Kidney (tissue), 14 donors: ENCODE results near the gene ZBTB42. TPM values are rescaled to one million over a fixed set of nuclear protein-coding genes. Genes with fewer than 3 reads are reported as not detected.

Experiments used
- DNase-seq, 5 donors: peaks; one replicate each; pipeline ENCODE4 v3.0.0-alpha.2; 2013 to 2020
- FAIRE-seq: peaks from 2 replicates; lab custom pipeline; 2012; peaks lifted over from hg19 to GRCh38; lab: Jason Lieb, UNC
- H3K27ac ChIP-seq, 2 donors: one replicate each; pipeline ENCODE4 v1.7.0; 2013; ENCODE audit warnings: low read depth in 2 of 2, low read length in 2 of 2, inconsistent platforms in 1 of 2
- H3K27me3 ChIP-seq: one replicate; pipeline ENCODE4 v1.7.1; 2013; ENCODE audit warnings: low read length, inconsistent platforms; ENCODE audit not compliant: control insufficient read depth, insufficient read depth
- H3K36me3 ChIP-seq, 3 donors: one replicate each; pipeline versions ENCODE4 v1.7.0 to v1.7.1; 2013; ENCODE audit warnings: low read length in 3 of 3, control low read depth in 1 of 3, inconsistent platforms in 1 of 3; ENCODE audit not compliant: insufficient read depth in 3 of 3, control insufficient read depth in 2 of 3
- H3K4me1 ChIP-seq, 3 donors: one replicate each; pipeline versions ENCODE4 v1.7.0 to v1.7.1; 2013; ENCODE audit warnings: low read length in 3 of 3, inconsistent platforms in 1 of 3, low read depth in 1 of 3; ENCODE audit not compliant: control insufficient read depth in 2 of 3, insufficient read depth in 2 of 3
- H3K4me3 ChIP-seq, 3 donors: one replicate each; pipeline versions ENCODE4 v1.7.0 to v1.8.1; 2013; ENCODE audit warnings: low read length in 3 of 3, control low read depth in 1 of 3, inconsistent platforms in 1 of 3
- H3K9ac ChIP-seq, 3 donors: one replicate each; pipeline versions ENCODE4 v1.7.0 to v1.7.1; 2013; ENCODE audit warnings: low read length in 3 of 3, control low read depth in 1 of 3, inconsistent platforms in 1 of 3
- H3K9me3 ChIP-seq, 3 donors: one replicate each; pipeline versions ENCODE4 v1.7.0 to v1.7.1; 2013; ENCODE audit warnings: low read length in 3 of 3, control low read depth in 1 of 3, inconsistent platforms in 1 of 3; ENCODE audit not compliant: control insufficient read depth in 2 of 3, insufficient read depth in 1 of 3
- intact Hi-C: fragments of 100-400 bp; cut with DNase I; formaldehyde crosslinking; loops from one replicate; pipeline ENCODE4 v1.11.1; 2022
- polyA plus RNA-seq: library from polyadenylated mRNA; stranded (reverse); fragments of 350-450 nt; fragmentation: Illumina TruSeq; extraction: RNeasy Lipid Tissue Mini Kit (QIAGEN cat#74804); gene quantifications from one replicate; pipeline ENCODE4 v1.2.3, GENCODE V29; 2014; ENCODE audit warnings: low read depth, low replicate concordance; ENCODE audit not compliant: insufficient read depth
- total RNA-seq: library from RNA; stranded (reverse); fragmentation: NEBNext Ultra II Directional; extraction: Animal tissue kit (Norgen Biotek cat#: 25700); gene quantifications from one replicate; pipeline ENCODE4 v1.2.1, GENCODE V29; 2021
- TF ChIP-seq, protein P1 (sequence below): IDR thresholded peaks from 3 replicates; pipeline ENCODE4 v1.5.1; 2012; ENCODE audit warnings: mild to moderate bottlenecking, moderate library complexity, borderline replicate concordance; ENCODE audit not compliant: insufficient read depth; ENCODE audit errors: extremely low read depth
- donor health status: control.
- donor health status: control.
- donor health status: control.
- donor health status: control.
- donor health status: control.
- donor health status: DM: yes; HTN: yes; CAD: no.
- donor health status: Normal renal cell carcinoma (clear cell type).

Gene ZBTB42
- total and polyA plus RNA-seq, 2 donors from 2014 or later: 3.9 to 10.0 TPM

- TF ChIP-seq, protein P1, sequence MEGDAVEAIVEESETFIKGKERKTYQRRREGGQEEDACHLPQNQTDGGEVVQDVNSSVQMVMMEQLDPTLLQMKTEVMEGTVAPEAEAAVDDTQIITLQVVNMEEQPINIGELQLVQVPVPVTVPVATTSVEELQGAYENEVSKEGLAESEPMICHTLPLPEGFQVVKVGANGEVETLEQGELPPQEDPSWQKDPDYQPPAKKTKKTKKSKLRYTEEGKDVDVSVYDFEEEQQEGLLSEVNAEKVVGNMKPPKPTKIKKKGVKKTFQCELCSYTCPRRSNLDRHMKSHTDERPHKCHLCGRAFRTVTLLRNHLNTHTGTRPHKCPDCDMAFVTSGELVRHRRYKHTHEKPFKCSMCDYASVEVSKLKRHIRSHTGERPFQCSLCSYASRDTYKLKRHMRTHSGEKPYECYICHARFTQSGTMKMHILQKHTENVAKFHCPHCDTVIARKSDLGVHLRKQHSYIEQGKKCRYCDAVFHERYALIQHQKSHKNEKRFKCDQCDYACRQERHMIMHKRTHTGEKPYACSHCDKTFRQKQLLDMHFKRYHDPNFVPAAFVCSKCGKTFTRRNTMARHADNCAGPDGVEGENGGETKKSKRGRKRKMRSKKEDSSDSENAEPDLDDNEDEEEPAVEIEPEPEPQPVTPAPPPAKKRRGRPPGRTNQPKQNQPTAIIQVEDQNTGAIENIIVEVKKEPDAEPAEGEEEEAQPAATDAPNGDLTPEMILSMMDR: no peak
These were observed 14.8 kb upstream of the ZBTB42 start for GRCh38 chr14:104786091-104786586.

GRCh38 chr14:104786726-104787675, 13.9 kb upstream of the ZBTB42 start:
- no peaks in the 10 kb centered on the region for H3K9me3 ChIP-seq
- FAIRE-seq (no peak), DNase-seq (no peak)
- no peaks in the 10 kb centered on the region for H3K36me3 ChIP-seq
- H3K4me1 ChIP-seq: peaks cover 0 to 1% (median 0%) of the 10 kb centered on the region in 3 donors
- no peak overlapping the region for H3K9ac ChIP-seq
- no peaks in the 10 kb centered on the region for H3K27me3 ChIP-seq
- TF ChIP-seq, protein P1: no peak
- intact Hi-C loops: no loop called here
- no peak overlapping the region for H3K27ac ChIP-seq
- no peak overlapping the region for H3K4me3 ChIP-seq

More at GRCh38 chr14:104786091-104786586, 14.8 kb upstream of the ZBTB42 start:
- no peaks in the 10 kb centered on the region for H3K4me1 ChIP-seq
- DNase-seq: no peak
- intact Hi-C loops: no loop called here
- no peak overlapping the region for H3K9ac ChIP-seq
- H3K9me3 ChIP-seq: no peaks in the 10 kb centered on the region
- H3K36me3 ChIP-seq: no peaks in the 10 kb centered on the region
- H3K4me3 ChIP-seq: no peak overlapping the region
- FAIRE-seq: no peak
- H3K27ac ChIP-seq: no peak overlapping the region
- H3K27me3 ChIP-seq: no peaks in the 10 kb centered on the region

DNA sequence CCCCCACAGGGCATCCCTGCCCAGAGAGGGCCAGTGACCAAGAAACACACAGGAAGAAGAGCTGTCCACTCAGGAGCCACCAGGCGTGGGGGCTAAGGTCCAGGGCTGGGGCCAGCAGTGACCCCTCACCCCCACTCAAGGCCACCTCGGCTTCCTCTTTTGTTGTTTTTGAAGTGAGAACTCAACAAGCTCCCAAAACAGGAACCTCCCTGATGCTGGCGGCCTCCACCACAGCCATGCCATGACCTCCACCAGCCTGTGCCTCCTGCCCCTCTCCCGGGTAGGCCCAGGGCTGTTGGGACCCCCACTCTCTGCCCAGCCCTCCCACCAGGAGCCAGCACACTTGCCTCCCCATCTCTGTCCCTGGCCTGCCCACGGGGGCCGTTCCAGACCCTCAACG, 13.2 kb upstream of the ZBTB42 start:
- H3K36me3 ChIP-seq: no peaks in the 10 kb centered on the region
- TF ChIP-seq, protein P1: no peak
- no peak overlapping the region for H3K27ac ChIP-seq
- DNase-seq (no peak), FAIRE-seq (no peak)
- no peaks in the 10 kb centered on the region for H3K9me3 ChIP-seq
- H3K9ac ChIP-seq: no peak overlapping the region
- peaks cover 0 to 8% (median 3%) of the 10 kb centered on the region in 3 donors for H3K4me1 ChIP-seq
- no peak overlapping the region for H3K4me3 ChIP-seq
- H3K27me3 ChIP-seq: no peaks in the 10 kb centered on the region
- intact Hi-C loops: no loop called here
